NCI-H460 (cell line): ENCODE measurements around the gene RTP4. TPM values are rescaled to one million over a fixed set of nuclear protein-coding genes. Genes with fewer than 3 reads are reported as not detected.

ENCODE experiments used
- DNase-seq: peaks from one replicate; pipeline ENCODE4 v3.0.0-alpha.2; 2016; ENCODE audit warnings: low read depth; ENCODE audit errors: extremely low read depth
- polyA plus RNA-seq: library from polyadenylated mRNA; depleted of rRNA; stranded (reverse); fragments of >200 nt; gene quantifications from 2 replicates; pipeline ENCODE4 v1.2.3, GENCODE V29; 2014; cell fraction: nucleus; rRNA removed
- total RNA-seq: library from RNA; depleted of rRNA; stranded (reverse); fragments of >200 nt; shearing (Covaris generic); gene quantifications from 2 replicates; pipeline ENCODE4 v1.2.3, GENCODE V29; 2014; rRNA removed

RTP4 gene, protein sequence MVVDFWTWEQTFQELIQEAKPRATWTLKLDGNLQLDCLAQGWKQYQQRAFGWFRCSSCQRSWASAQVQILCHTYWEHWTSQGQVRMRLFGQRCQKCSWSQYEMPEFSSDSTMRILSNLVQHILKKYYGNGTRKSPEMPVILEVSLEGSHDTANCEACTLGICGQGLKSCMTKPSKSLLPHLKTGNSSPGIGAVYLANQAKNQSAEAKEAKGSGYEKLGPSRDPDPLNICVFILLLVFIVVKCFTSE
- not detected in 2 replicates for total RNA-seq
- not detected in 2 replicates for polyA plus RNA-seq

DNA sequence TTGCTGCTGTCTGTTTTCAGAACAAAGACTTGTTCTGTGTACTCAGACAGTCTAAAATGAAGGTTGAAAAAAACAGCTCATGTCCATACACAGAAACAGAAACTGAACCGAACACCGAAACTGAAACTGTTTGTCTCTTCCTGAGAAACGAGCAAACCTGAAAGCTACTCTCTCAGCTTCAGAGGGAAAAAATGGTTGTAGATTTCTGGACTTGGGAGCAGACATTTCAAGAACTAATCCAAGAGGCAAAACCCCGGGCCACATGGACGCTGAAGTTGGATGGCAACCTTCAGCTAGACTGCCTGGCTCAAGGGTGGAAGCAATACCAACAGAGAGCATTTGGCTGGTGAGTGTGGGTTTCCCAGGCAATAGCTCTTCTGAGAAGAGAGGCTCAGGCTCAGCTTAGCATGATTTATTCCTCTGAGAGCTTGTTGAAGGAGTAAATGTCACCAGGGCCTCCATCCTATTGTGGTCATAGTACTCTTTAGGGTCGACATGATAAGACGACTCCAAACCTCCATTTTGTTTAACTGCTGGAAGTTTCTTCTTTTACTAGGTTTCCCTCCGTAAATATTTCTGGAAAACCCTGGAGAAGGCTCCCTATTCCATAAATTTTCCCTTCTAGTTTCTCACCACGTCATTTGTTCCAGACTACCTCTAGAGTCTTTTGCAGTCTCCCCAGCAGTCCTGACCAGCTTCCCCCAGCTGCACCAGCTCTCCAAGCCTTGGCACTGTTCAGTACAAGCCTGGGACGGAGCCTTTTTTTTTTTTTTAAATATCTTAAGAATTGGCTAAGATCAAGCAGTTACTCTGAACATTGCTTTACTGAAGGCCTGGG lies at the start of gene RTP4:
Gene RTP4, plus strand, starts transcription at position 135 of the 838 bp plus-strand sequence. Its CDS starts 57 bp downstream, at position 192.
- DNase-seq = no peak

DNA sequence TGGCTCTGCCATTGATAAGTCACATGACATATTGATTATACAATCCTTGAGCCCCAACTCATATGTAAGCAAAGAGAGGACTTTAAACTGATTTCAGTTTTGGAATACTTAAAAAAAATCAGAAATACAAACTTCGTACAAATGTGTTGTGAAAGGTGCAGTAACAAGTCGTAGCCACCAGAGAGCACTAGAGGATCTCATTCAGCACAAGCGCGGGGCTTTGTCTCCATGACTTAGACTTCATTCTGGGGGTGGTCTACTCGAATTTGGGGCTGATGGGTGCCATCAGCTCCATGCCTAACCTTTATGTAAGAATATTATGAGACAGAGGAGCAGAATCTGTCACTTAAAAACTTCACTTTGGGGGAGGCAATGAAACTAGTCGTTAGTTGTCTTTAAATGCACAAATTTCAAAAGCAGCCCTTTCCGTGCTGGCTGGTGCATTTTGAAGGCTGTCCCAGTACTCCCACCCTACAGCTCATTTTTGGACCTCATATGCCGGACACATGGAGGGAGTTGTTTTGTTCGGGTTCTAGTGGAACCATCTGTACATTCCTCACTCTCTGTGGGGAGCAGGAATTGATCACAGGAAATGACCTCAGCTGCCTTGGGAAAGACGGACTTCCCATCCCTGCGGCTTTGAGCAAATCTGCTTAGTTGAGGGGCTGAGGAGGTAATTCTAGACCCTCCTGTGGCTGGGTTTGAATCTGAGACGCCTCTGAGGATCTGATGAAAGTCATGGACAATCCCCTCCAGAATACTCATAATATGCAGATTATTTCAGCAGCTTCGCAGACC lies 49.2 kb upstream of the RTP4 start:
- peak; percentile 36 for DNase-seq

DNA sequence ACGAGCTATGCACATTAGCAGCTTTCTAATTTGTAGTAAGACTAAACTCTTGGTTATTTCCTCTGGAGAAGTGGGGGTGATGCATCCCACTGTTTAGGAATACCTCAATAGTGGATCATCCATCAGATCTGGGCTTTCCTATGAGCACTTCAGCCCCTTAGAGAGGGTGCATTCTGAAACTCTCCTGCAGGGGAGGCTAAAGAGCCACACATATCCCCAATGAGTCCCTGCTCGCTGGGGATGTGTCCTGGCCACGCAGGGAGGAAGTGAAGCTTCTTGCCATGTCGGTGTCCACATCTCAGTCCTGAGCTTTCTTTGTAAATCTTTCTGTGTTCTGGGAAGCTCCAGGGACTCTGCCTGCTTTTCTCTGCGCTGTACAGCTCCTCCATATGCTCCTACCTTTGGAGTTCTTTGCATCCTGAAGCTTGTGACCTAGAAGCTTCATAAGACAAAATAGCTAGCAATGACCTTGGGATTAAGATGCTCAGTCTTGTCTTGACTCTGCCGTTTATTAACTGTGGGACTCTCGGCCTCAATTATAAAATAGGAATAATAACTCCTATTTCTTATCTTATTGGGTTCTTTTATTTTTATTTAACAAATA lies 48.4 kb upstream of the RTP4 start:
- DNase-seq = peak; percentile 49

DNA sequence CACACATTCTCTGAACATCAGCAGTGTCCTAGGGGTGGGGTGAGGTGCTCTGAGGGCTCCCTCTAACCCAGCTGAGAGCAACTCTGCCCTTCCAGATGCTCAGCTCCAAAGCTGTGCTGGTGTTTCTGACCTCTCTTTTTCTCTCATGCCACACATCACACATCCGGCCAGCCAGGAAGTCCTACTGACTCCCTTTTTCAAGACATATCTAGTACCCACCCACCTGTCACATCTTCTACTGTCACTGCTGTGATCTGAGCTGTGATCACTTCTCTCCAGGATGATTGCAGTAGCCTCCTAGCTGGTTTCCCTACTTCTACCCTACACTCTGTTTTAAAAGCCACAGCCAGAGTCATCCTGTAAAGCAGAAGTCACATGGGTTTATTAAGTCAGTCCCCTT lies 46.4 kb upstream of the RTP4 start:
- no peak for DNase-seq

DNA sequence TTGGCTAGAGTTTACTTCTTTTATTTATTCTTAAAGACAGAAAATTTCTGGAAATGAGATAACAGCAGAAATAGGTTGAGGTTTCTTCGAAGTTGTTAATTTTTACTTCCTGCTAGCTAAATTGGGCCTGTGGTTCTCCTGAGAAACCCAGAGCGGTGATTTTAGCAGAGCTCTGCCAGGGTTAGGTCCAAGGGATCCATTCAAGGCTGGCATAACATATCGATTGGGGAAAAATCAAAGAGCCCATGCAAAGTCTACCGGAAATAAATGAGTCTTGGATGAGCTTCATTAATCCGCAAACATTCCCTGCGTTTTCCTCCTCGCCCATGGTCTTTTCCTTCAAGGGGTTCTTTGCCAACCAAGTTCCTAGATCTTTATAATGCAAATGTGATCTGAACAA lies 45.9 kb upstream of the RTP4 start:
- no peak for DNase-seq

DNA sequence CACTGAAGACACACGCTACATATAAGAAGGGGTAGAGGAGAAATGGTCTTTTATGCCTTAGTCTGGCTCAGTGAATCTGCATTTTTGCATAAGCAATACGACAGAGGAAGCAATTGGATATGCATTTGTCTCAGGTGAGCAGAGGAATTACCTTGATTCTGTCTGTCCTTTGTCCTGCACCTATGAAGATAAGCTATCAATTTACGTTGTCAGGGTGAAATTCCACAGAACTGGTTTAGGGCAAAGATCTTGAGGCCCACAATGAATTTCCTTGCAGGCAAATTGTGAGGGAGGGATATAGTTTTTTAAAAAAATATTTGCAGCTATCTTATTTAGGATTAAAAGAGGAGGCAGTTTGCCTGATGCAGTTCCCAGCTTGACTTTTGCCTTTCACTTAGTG lies 45.1 kb upstream of the RTP4 start:
- no peak for DNase-seq

DNA sequence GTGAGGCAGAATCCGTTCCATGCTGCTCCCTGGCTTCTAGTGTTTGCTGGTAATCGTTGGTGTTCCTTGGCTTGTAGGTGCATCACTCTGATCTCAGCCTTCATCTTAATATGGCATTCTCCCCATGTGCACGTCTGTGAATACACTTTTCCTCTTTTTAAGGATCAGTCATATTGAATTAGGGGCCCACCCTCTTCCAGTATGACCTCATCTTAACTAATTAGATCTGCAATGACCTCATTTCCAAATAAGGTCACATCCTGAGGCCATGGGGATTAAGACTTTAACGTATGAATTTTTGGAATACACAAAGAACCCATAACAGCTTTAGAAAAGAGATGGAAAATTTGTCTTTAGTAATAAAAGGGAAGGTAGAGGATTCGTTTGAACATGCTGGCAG lies 42.6 kb upstream of the RTP4 start:
- no peak for DNase-seq

DNA sequence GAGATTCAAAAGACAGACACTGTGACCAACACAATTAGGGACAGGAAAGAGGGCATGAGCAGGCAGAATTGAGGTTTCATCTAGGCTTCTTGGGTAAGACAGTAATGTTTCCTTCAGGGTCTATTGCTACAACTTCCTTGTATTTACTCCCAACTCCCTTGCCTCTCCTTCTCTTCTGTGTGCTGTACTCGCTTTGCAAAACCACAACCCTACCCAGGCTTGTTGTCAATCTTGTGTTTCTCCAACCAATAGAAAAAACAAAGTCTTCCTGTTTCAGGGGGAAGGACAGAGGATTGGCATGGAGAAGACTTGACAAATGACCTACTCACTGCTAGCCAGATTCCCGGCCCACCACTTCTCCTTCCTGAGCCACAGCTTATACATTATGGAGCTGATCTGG lies 40.3 kb upstream of the RTP4 start:
- DNase-seq = no peak

DNA sequence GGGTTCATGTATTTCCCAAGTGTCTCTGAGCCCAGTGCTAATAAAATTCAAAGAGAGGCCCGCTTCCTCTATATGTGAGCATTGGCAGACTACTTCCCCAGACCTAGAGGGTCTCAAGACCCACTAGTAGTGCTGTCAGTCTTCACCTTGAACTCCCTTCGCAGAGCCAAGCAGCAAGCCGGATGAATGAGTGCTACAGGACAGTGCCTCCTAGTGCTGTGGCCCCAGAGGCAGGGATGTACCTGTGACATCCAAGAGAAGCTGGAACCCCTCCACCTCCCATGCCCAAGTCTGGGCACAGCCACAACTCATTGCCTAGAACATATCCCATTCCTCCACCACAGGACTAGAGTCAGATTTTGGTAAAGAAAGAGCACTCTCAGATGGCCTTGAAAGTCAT lies 39.5 kb upstream of the RTP4 start:
- no peak for DNase-seq

DNA sequence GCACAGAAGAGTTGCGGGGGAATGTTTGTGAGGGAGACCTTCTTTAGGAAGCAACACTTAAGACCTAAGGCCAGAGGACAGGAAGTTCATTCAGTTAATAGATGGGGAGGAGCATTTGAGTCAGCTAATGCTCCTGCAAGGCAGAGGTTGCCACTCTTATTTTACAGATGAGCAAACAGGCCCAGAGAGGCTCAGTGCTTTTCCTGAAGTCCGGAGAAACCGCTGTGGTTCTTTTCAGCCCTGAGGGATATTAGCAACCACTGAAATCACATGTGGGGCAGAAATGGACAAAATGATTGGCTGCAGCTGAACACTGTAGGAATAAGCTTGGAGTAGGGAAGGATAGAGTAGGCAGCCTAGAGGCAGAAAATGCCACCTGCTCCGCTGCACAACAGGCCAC lies 33.3 kb upstream of the RTP4 start:
- DNase-seq = no peak

DNA sequence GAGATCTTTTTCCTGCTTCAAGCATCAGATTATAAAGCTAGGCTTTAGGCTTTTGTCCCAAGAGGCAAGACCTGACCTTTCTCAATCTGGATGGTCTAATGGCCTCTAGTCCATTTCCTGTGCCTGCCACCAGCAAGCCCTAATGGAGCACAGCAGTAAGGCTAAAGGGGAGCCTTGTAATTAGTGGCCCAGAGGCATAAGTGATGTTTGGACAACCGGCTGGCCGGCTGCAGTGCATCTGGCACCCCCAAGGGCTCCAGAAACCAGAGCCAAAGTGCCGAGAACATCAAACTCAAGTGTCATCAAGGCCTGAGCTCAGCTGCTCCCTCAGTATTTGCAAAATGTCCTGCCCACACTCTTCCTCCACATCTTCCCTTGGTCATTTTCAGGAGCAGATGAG lies 31.9 kb upstream of the RTP4 start:
- DNase-seq = no peak

DNA sequence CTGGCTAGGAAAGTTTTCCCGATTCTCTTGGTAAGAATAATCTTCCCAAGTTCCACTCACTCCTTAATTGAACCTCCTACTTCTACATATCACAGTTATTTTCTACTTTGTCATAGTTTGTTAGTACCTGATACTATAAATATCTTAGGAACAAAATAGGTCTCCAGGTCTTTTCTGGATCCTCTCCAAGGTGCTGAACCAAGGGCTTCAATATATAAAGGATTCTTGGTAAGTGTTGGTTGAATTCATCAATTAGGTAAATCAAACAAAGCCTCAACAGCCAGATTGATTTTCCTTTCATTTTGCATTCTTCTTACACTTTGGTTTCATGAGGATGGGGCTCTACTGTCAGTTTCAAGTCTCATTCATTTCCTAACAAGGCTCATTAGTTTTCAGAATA lies 27.6 kb upstream of the RTP4 start:
- no peak for DNase-seq

DNA sequence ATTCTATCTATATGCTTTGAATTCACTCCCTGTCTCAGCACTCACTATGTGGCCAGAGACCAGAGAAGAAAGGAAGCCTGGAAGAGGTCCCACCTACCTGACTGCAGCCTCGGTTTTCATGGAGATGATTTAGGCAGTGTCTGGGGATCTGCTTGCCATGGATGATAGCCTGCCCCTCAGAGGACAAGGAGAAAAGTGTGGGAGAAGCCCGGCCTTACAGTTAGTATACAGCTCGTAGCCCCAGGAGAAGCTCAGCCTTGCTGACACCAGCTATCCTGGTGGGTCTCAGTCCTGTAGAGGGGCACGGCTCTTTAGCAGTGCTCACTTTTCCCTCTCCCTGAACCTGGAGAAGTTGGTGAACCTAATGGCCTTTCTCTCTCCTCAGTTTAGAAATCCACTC lies 25.9 kb upstream of the RTP4 start:
- DNase-seq = no peak

DNA sequence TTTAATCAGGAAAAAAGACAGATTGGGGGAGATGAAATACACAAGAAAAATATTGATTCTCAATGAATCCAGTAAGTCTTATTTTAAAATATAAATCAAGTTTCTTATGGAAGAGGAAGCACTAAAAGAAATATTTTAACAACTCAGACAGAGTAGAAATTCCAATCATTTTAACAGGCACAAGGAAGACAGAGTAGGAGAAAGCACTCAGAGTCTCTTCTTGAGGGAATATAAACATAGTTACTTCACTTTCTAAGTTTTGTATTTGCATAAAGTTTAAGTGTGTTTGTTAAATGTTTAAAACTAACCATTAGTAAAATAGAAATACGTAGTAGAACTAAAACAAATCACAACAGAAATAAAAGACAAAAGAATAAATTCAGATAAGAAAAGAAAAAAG lies 24.5 kb upstream of the RTP4 start:
- DNase-seq = no peak

DNA sequence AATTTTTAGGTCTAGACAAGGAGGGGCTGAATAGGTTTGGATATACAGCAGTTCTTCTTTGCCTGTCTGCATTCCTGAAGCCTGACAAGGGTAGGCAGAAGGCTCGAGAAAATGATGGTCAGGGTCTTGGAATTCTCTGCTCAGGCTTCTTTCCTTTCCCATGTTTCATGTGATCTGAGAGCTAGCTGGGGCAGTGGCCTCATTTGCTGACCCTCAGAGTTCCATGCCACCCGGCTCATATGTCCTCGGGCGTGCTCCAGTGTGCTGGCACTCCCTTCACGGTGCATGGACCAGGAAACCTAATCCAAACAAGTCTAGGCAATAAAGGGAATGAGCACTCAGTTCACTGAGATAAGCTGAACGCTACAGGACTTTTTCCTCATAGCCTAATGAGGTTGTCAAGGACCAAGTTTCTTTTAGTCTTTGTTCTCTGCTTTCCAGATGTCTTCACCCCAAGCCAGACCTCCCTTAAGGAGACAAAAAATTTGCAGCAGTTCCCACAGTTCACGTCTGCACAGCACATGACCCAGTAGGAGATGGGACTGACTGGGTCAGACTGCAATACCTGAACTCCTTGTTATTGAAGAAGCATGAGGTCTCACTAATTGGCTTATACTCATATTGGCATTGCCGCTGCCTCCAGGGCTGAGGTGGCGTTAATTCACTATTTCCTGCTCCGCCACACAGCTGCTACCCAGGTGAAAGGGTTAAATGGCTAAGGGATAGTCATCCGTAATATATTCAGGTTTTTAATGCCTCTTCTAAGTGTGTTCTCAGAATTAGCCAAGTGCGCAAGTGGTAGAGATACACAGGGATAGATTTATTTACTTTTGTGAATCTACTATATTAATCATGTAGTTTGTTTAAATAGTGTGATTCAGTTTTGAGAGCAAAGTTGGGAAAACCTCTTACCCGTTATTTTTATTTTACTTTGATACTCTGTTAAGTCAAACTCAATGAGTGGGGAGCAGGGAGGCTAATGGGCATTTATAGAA lies 15.3 kb upstream of the RTP4 start:
- DNase-seq = no peak

DNA sequence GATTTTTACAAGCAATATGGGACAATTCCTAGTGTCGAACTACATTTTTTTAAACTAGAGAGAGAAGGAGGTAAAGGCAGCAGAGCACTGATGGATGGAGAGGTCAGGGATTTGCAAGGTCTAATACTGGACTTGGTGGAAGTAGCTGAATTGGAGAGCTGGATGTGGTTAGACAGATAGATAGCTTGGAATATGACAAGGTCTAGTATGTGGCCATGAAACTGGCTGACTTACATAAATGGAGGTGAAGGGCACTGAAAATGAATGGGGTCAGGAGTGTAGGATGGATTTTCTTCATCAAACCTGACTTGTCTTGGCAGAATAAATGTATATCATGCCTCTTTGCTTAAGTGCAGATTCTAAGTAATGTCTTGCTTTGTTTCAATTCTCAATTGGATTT lies 10.1 kb upstream of the RTP4 start:
- DNase-seq = no peak

DNA sequence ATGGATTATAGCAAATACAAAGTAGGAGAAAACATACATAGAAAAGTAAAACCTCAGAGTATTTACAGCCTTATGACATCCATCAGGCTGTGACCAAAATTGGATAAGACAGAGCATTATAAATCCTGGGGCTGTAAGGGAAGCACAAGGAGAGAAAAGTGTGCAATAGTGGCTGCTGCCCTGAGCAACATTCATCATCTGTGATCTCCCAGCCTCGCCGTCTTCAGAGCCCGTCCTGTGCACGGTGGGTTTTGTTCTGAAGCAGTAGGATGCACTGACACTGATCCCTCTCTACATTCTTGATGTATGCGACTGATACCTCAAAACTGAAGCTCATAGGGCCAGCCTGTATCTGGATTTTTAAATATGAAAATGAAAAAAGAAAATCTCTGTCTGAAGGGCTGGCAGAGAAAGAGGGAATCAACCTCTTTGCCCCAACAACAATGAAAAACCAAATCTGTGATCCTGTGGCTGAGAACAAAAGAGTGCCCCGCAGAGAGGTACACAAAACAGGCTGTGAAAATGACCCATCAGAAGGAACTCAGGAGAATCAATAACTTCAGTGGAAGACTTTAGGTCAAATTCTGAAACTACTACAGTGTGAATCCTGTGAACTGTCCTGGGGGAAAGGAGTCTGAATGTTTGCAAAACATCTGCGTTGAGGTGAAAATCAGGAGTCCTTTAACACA lies 8.2 kb upstream of the RTP4 start:
- no peak for DNase-seq

DNA sequence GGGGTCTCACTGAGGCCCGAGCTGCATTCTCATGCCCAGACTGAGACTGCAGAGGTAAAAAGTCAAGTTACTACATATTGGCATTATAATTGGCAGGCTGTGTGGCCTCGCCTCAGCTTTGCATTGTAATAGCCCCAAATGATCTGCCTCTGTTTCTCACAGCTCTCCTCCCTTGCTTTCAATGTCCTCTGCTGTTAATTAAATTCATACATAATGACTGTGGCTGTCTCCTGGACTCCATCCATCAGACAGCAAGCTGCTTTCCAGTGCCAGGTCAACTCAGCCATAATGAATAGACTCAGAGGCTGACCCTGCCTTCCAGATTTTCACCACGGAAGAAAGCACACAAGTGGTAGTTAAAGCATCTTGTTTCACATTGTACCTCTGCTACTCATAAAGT lies 7.6 kb upstream of the RTP4 start:
- DNase-seq = no peak

DNA sequence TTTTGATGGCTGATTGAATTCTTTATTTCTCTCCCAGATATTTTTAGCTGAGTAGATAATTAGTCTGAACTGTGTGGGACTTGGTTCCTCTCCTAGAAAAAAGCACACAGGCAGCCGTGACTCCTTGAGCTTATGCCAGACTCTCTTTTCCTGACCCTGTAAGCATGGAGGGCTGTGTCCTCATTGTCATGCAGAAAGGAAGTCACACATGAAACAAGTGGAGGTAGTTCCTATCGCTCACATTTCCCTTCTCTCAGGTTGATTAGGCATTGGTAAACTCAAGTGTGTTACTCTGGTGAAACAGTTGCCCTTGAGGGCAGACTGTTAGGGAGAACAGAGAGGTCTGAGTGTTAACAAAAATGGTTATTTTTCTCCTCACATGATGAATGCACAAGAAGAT lies 6.3 kb upstream of the RTP4 start:
- DNase-seq = no peak
